Natural killer cell (primary cell): ENCODE measurements around the gene RGS14. TPM values are rescaled to one million over a fixed set of nuclear protein-coding genes. Genes with fewer than 3 reads are reported as not detected.
"Not testable (repeated sequence)": the region's sequence is repeated elsewhere in the genome, so short reads cannot be mapped to it uniquely, and the experiment has no call there.

Experiments used
- ATAC-seq, 3 donors: fragments of 150-1000 bp in 2 of 3; fragments of 200-7000 bp in 1 of 3; cut with Tn5 transposase; 1 replicate in 1 of 3; 2 replicates in 2 of 3; pipeline ENCODE4 v1.10.0; 2021; ENCODE audit warnings: mild to moderate bottlenecking in 2 of 3, moderate library complexity in 2 of 3
- DNase-seq, 2 donors: peaks; one replicate each; pipeline versions ENCODE4 v3.0.0 to v3.0.0-alpha.2; 2013 to 2021; ENCODE audit warnings: mixed read lengths in 1 of 2
- H3K27ac ChIP-seq: one replicate; pipeline ENCODE4 v1.5.1; 2013; ENCODE audit warnings: mild to moderate bottlenecking, low read length
- H3K27me3 ChIP-seq: one replicate; pipeline ENCODE4 v1.6.1; 2013; ENCODE audit warnings: low read length; ENCODE audit not compliant: control insufficient read depth, insufficient read depth
- H3K36me3 ChIP-seq: one replicate; pipeline ENCODE4 v1.6.1; 2013; ENCODE audit warnings: low read length; ENCODE audit not compliant: control insufficient read depth, insufficient read depth
- H3K4me1 ChIP-seq: one replicate; pipeline ENCODE4 v1.6.1; 2013; ENCODE audit warnings: low read length; ENCODE audit not compliant: control insufficient read depth, insufficient read depth
- H3K4me3 ChIP-seq: one replicate; pipeline ENCODE4 v1.5.1; 2013; ENCODE audit warnings: low read length
- H3K9me3 ChIP-seq: one replicate; pipeline ENCODE4 v1.6.1; 2013; ENCODE audit warnings: low read length; ENCODE audit not compliant: control insufficient read depth, insufficient read depth
- H3K27ac Mint-ChIP-seq, 2 donors: one replicate each; pipeline ENCODE4 v1.8.0; 2022; ENCODE audit warnings: mild to moderate bottlenecking in 2 of 2, mixed read lengths in 2 of 2, moderate library complexity in 1 of 2
- H3K27me3 Mint-ChIP-seq, 2 donors: one replicate each; pipeline ENCODE4 v1.8.0; 2022; ENCODE audit warnings: low read depth in 2 of 2, mixed read lengths in 2 of 2
- H3K36me3 Mint-ChIP-seq: one replicate; pipeline ENCODE4 v1.8.0; 2022; ENCODE audit warnings: mixed read lengths
- H3K4me1 Mint-ChIP-seq, 2 donors: one replicate each; pipeline ENCODE4 v1.8.0; 2022; ENCODE audit warnings: mixed read lengths in 2 of 2
- H3K4me3 Mint-ChIP-seq: one replicate; pipeline ENCODE4 v1.8.0; 2022; ENCODE audit warnings: mild to moderate bottlenecking, moderate library complexity, mixed read lengths
- H3K9me3 Mint-ChIP-seq, 2 donors: one replicate each; pipeline ENCODE4 v1.8.0; 2022; ENCODE audit warnings: mixed read lengths in 2 of 2
- CTCF ChIP-seq: fragments of 200-600 bp; IDR thresholded peaks from one replicate; pipeline ENCODE4 v1.8.0; 2022; ENCODE audit warnings: antibody characterized with exemption
- WGBS: methylation state at CpG from one replicate; pipeline ENCODE4 v1.1.7; 2013; ENCODE audit warnings: missing lambda C conversion rate; ENCODE audit not compliant: insufficient coverage; 5-methylcytosine and 5-hydroxymethylcytosine counted together
- intact Hi-C: fragments of 100-400 bp; cut with micrococcal nuclease; formaldehyde crosslinking; loops from one replicate; pipeline ENCODE4 v1.14.2; 2022
- total RNA-seq, 4 donors: library from RNA; stranded (reverse); fragments of 120-200 nt in 1 of 4; gene quantifications; one replicate each; pipeline versions ENCODE4 v1.2.3 to v1.2.4, GENCODE V29; 2013 to 2022

The RGS14 gene
- total RNA-seq, 3 donors from 2014 or later (not counting 1 experiment from before 2014, with no cell fraction given): 57.3 to 87.0 (median 66.1) TPM

- Mint-ChIP-seq H3K27ac (peak overlapping the region; percentile 50 to 55), H3K36me3 (no peaks in the 10 kb centered on the region), H3K27me3 (no peaks in the 10 kb centered on the region), H3K9me3 (no peaks in the 10 kb centered on the region), H3K4me3 (peak overlapping the region; percentile 33), H3K4me1 (peaks cover 22 to 32% of the 10 kb centered on the region in 2 donors)
- H3K27ac ChIP-seq: peak overlapping the region; percentile 20
- intact Hi-C loops: no loop called here
- no peaks in the 10 kb centered on the region for H3K27me3 ChIP-seq
- ATAC-seq (peak in 2 of 3 donors; percentile 33 to 41), DNase-seq (peak in 1 of 2 donors; percentile 56)
- WGBS: 76% methylated on average over 6 of the region's 6 CpGs
- H3K36me3 ChIP-seq: peaks cover 44% of the 10 kb centered on the region
- no peak for TF ChIP-seq CTCF
- H3K4me1 ChIP-seq: peaks cover 47% of the 10 kb centered on the region
- no peak overlapping the region for H3K4me3 ChIP-seq
- no peaks in the 10 kb centered on the region for H3K9me3 ChIP-seq
Observed at GRCh38 chr5:177372910-177373309, 15.2 kb downstream of the RGS14 start.

DNA sequence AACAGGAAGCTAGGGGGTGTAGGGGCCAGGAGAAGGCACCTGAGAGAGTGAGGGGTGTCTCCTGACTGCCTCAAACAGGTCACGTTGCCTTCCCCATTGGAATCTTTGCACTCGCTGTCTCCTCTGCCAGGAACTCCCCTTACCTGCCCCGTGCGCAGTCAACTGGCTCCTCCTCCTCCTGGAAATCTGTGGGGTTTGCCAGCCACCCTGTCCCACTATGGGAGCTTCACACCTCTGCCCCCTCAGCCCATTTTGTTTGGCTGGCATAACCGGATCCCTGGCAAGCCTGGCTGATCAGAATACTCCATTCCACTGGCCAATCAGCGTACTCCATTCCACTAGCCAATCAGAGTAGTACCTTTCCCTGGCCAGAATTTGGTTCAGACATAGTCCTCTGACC is 16.1 kb downstream of the RGS14 start:
- Histone ChIP-seq H3K27ac (peak overlapping the region; percentile 20), H3K36me3 (peaks cover 35% of the 10 kb centered on the region), H3K4me3 (no peak overlapping the region), H3K27me3 (no peaks in the 10 kb centered on the region), H3K9me3 (no peaks in the 10 kb centered on the region), H3K4me1 (peaks cover 47% of the 10 kb centered on the region)
- 73% methylated on average over 6 of the region's 6 CpGs for WGBS
- Mint-ChIP-seq H3K27me3 (no peaks in the 10 kb centered on the region), H3K4me3 (peak overlapping the region; percentile 21), H3K27ac (peak overlapping the region in 1 of 2 donors; percentile 38), H3K9me3 (no peaks in the 10 kb centered on the region), H3K36me3 (no peaks in the 10 kb centered on the region), H3K4me1 (peaks cover 16 to 26% of the 10 kb centered on the region in 2 donors)
- intact Hi-C loops: no loop called here
- no peak for TF ChIP-seq CTCF
- DNase-seq: no peak
- ATAC-seq: no peak

DNA sequence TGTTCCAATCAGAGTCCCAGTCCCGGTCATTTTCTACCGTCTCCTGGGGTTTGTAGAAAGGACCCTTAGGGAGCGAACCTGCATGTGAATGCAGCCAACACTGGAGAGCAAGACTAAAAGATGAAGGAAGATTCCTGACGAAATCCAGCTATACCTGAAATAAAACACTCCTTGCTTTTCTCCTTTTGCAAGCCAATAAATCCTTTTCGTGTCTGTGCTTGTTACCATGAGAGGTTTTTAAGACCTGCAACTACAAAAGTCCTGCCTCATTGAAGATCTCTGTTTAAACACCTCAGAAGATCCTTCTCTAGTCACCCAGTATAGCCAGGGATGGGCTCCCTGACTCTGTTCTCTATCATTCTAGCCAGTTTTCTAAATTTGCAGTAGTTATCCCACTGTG is 16.5 kb downstream of the RGS14 start:
- Mint-ChIP-seq H3K27me3 (no peaks in the 10 kb centered on the region), H3K9me3 (no peaks in the 10 kb centered on the region), H3K36me3 (no peaks in the 10 kb centered on the region), H3K27ac (peak overlapping the region in 1 of 2 donors; percentile 38), H3K4me1 (peaks cover 12 to 22% of the 10 kb centered on the region in 2 donors), H3K4me3 (peak overlapping the region; percentile 21)
- peaks cover 47% of the 10 kb centered on the region for H3K4me1 ChIP-seq
- peaks cover 31% of the 10 kb centered on the region for H3K36me3 ChIP-seq
- H3K9me3 ChIP-seq: no peaks in the 10 kb centered on the region
- no peak for TF ChIP-seq CTCF
- H3K27me3 ChIP-seq: no peaks in the 10 kb centered on the region
- no peak overlapping the region for H3K27ac ChIP-seq
- WGBS: 97% methylated on average over 5 of the region's 5 CpGs
- H3K4me3 ChIP-seq: no peak overlapping the region
- intact Hi-C loops: no loop called here
- no peak for DNase-seq
- ATAC-seq: no peak

DNA sequence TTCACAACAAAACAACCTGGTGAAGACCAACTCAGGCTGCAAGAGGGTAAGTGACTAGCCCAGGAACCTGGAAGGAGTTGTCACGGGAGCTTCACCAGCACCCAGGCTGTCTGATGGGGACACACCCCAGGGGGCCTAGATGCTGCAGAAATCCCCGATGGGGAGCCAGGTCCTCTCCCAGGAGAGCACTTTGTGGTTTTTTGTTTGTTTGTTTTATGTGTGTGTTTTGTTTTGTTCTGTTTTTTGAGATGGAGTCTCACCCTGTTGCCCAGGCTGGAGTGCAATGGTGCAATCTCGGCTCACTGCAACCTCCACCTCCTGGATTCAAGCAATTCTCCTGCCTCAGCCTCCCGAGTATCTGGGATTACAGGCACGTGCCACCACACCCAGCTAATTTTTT is 17.8 kb downstream of the RGS14 start:
- H3K9me3 ChIP-seq, H3K4me3 Mint-ChIP-seq, H3K27me3 ChIP-seq, DNase-seq, H3K27ac ChIP-seq, H3K27ac Mint-ChIP-seq, ATAC-seq, intact Hi-C loops, H3K9me3 Mint-ChIP-seq, H3K27me3 Mint-ChIP-seq, H3K36me3 Mint-ChIP-seq, H3K4me3 ChIP-seq: not testable (repeated sequence)
- peaks cover 34% of the 10 kb centered on the region for H3K4me1 ChIP-seq
- peaks cover 19% of the 10 kb centered on the region for H3K36me3 ChIP-seq
- H3K4me1 Mint-ChIP-seq: peaks cover 10 to 25% of the 10 kb centered on the region in 2 donors
- WGBS: 88% methylated on average over 5 of the region's 5 CpGs
